HepG2 (cell line): ENCODE measurements around the gene PELI1. TPM values are rescaled to one million over a fixed set of nuclear protein-coding genes. Genes with fewer than 3 reads are reported as not detected.
A peak's percentile ranks its signal among the peaks of the same experiment; 100 is the strongest.

Source experiments
- ARID3A ChIP-seq: IDR thresholded peaks from 2 replicates; pipeline ENCODE4 v1.6.1; 2012; ENCODE audit warnings: low read depth, low read length, improper control_type of control experiment
- BCL6 ChIP-seq: IDR thresholded peaks from 2 replicates; pipeline ENCODE4 v1.6.1; 2016; ENCODE audit warnings: missing genetic modification reagents, missing compliant biosample characterization
- CEBPG ChIP-seq: IDR thresholded peaks from 2 replicates; pipeline ENCODE4 v1.6.1; 2016
- EHMT2 ChIP-seq: fragments of 200-600 bp; sonication (generic); IDR thresholded peaks from 2 replicates; pipeline ENCODE4 v1.7.0; 2017; ENCODE audit warnings: antibody characterized with exemption, low read depth, low read length, borderline replicate concordance
- FOSL1 ChIP-seq: sonication (generic); formaldehyde crosslinking; IDR thresholded peaks from 2 replicates; pipeline ENCODE4 v1.9.0; 2021; ENCODE audit warnings: missing genetic modification reagents, borderline replicate concordance
- FOXA3 ChIP-seq: IDR thresholded peaks from 2 replicates; pipeline ENCODE4 v1.6.1; 2016; ENCODE audit warnings: missing genetic modification reagents, missing compliant biosample characterization
- HNF1A ChIP-seq, 2 experiments: sonication (generic) in 1 of 2; formaldehyde crosslinking in 1 of 2; IDR thresholded peaks; 2 replicates each; pipeline versions ENCODE4 v1.4.0 to v1.6.1; 2016 to 2020; ENCODE audit warnings: borderline replicate concordance in 1 of 2, low read depth in 1 of 2, mild to moderate bottlenecking in 1 of 2, missing genetic modification reagents in 1 of 2
- HNRNPK ChIP-seq: fragments of 200-400 bp; formaldehyde crosslinking; IDR thresholded peaks from 2 replicates; pipeline ENCODE4 v1.6.1; 2018; ENCODE audit warnings: low read length, low read depth, moderate library complexity, mild to moderate bottlenecking; ENCODE audit not compliant: poor library complexity, severe bottlenecking
- JUN ChIP-seq: sonication (generic); formaldehyde crosslinking; IDR thresholded peaks from 2 replicates; pipeline ENCODE4 v1.4.0; 2020; ENCODE audit warnings: mild to moderate bottlenecking, missing genetic modification reagents
- KLF16 ChIP-seq, 2 experiments: sonication (generic) in 1 of 2; formaldehyde crosslinking in 1 of 2; IDR thresholded peaks; 2 replicates each; pipeline versions ENCODE4 v1.6.1 to v1.8.0; 2016 to 2023; ENCODE audit warnings: missing genetic modification reagents in 2 of 2, missing compliant biosample characterization in 1 of 2
- MIER2 ChIP-seq: IDR thresholded peaks from 2 replicates; pipeline ENCODE4 v1.6.1; 2016; ENCODE audit warnings: missing biosample characterization, missing genetic modification reagents
- MTA1 ChIP-seq: sonication (generic); formaldehyde crosslinking; IDR thresholded peaks from 2 replicates; pipeline ENCODE4 v1.4.0; 2020; ENCODE audit warnings: missing genetic modification reagents, mild to moderate bottlenecking, borderline replicate concordance
- PATZ1 ChIP-seq: sonication (generic); formaldehyde crosslinking; IDR thresholded peaks from 2 replicates; pipeline ENCODE4 v1.4.0; 2020; ENCODE audit warnings: missing genetic modification reagents
- SAP130 ChIP-seq: IDR thresholded peaks from 2 replicates; pipeline ENCODE4 v1.6.1; 2016; ENCODE audit warnings: low read depth
- SP5 ChIP-seq: IDR thresholded peaks from 2 replicates; pipeline ENCODE4 v1.6.1; 2016; ENCODE audit warnings: low read depth, borderline replicate concordance
- SRSF9 ChIP-seq: fragments of 200-400 bp; formaldehyde crosslinking; IDR thresholded peaks from 2 replicates; pipeline ENCODE4 v1.6.1; 2018; ENCODE audit warnings: borderline replicate concordance, mild to moderate bottlenecking, low read depth, low read length; ENCODE audit not compliant: insufficient read depth, poor library complexity, severe bottlenecking
- ZMYM4 ChIP-seq: sonication (generic); formaldehyde crosslinking; IDR thresholded peaks from 2 replicates; pipeline ENCODE4 v1.8.1; 2023; ENCODE audit warnings: mild to moderate bottlenecking, missing genetic modification reagents
- ZNF263 ChIP-seq: sonication (generic); formaldehyde crosslinking; IDR thresholded peaks from 2 replicates; pipeline ENCODE4 v1.4.0; 2020; ENCODE audit warnings: missing genetic modification reagents
- polyA plus RNA-seq, 8 experiments: library from polyadenylated mRNA; depleted of rRNA in 3 of 8; stranded (reverse) in 7 of 8; unstranded in 1 of 8; fragments of >200 nt; fragmentation: Illumina TruSeq in 4 of 8; extraction: Trizol in 4 of 8; gene quantifications; 2 replicates each; pipeline versions ENCODE4 v1.2.1 to v1.2.3, GENCODE V29; 2011 to 2016; ENCODE audit warnings: low read depth in 4 of 8, missing spikeins in 1 of 8, mixed read lengths in 1 of 8; ENCODE audit not compliant: insufficient read depth in 1 of 8
- total RNA-seq, 5 experiments: library from RNA; depleted of rRNA; stranded (reverse); fragments of >200 nt; fragmentation: Illumina TruSeq; extraction: Trizol; gene quantifications; 2 replicates each; pipeline ENCODE4 v1.2.3, GENCODE V29; 2016; ENCODE audit warnings: low read depth in 1 of 5
- TF ChIP-seq, protein P1 (sequence below): sonication (generic); formaldehyde crosslinking; IDR thresholded peaks from 2 replicates; pipeline ENCODE4 v1.4.0; 2020; ENCODE audit warnings: low read depth, mild to moderate bottlenecking, missing genetic modification reagents

The PELI1 gene
- total and polyA plus RNA-seq, 2 of the 13 experiments (the other 11 are each of a cell fraction or from before 2014, with no cell fraction given): 12.5 to 16.2 TPM

GRCh38 chr2:64105670-64106461, 38.4 kb downstream of the PELI1 start (continued):
- TF ChIP-seq ARID3A: peak; percentile 27; the same call in 1 of the 2 replicates
- TF ChIP-seq, protein P1, sequence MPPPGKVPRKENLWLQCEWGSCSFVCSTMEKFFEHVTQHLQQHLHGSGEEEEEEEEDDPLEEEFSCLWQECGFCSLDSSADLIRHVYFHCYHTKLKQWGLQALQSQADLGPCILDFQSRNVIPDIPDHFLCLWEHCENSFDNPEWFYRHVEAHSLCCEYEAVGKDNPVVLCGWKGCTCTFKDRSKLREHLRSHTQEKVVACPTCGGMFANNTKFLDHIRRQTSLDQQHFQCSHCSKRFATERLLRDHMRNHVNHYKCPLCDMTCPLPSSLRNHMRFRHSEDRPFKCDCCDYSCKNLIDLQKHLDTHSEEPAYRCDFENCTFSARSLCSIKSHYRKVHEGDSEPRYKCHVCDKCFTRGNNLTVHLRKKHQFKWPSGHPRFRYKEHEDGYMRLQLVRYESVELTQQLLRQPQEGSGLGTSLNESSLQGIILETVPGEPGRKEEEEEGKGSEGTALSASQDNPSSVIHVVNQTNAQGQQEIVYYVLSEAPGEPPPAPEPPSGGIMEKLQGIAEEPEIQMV: no peak
- TF ChIP-seq SRSF9: no peak
- TF ChIP-seq HNRNPK: peak; percentile 52
- TF ChIP-seq CEBPG (CRISPR knock-in tag): peak; percentile 72
- TF ChIP-seq FOXA3 (CRISPR knock-in tag): peak; percentile 35; the same call in 1 of the 2 replicates
- peak; percentile 35; the same call in 1 of the 2 replicates for TF ChIP-seq ZNF263
- TF ChIP-seq BCL6 (CRISPR knock-in tag): peak; percentile 29; the same call in 1 of the 2 replicates
- TF ChIP-seq JUN (CRISPR knock-in tag): peak; percentile 76; the same call in 1 of the 2 replicates
- no peak for TF ChIP-seq SP5 (CRISPR knock-in tag)
- 0 out of 2 replicates have a peak, but pooled peaks have one; percentile 29 for TF ChIP-seq MIER2 (CRISPR knock-in tag)
- peak; percentile 87 for TF ChIP-seq EHMT2
- peak; percentile 44 for TF ChIP-seq SAP130
- peak in 1 of 2 experiments; percentile 25; a peak in 1 of 4 replicates for TF ChIP-seq KLF16 (CRISPR knock-in tag; IDR thresholded peaks at IDR 0.05)
- TF ChIP-seq ZMYM4 (CRISPR knock-in tag): peak; percentile 51; the same call in 1 of the 2 replicates
- peak; percentile 93 for TF ChIP-seq FOSL1 (CRISPR knock-in tag)
- no peak for TF ChIP-seq MTA1 (CRISPR knock-in tag)
- TF ChIP-seq PATZ1 (CRISPR knock-in tag): peak; percentile 73
- TF ChIP-seq HNF1A (IDR thresholded peaks at IDR 0.05; ENCODE audit: low read depth): peak; percentile 77
- peak; percentile 52; the same call in 1 of the 2 replicates for TF ChIP-seq HNF1A (CRISPR knock-in tag; IDR thresholded peaks at IDR 0.05; ENCODE audit: borderline replicate concordance)
